Upper lobe of left lung (tissue), 6 donors: ENCODE results near the gene NES. TPM values are rescaled to one million over a fixed set of nuclear protein-coding genes. Genes with fewer than 3 reads are reported as not detected.
"Not testable (repeated sequence)": the region's sequence is repeated elsewhere in the genome, so short reads cannot be mapped to it uniquely, and the experiment has no call there.

ENCODE experiments used
- ATAC-seq, 2 donors: fragments of 200-7000 bp; cut with Tn5 transposase; one replicate each; pipeline ENCODE4 v1.9.1; 2022; ENCODE audit warnings: mild to moderate bottlenecking in 2 of 2, moderate library complexity in 2 of 2; ENCODE audit not compliant: low FRiP score in 2 of 2
- DNase-seq, 2 donors: peaks; one replicate each; pipeline ENCODE4 v3.0.0-alpha.2; 2019 to 2020
- H3K27ac ChIP-seq, 4 donors: fragments of 200-600 bp; sonication (generic); one replicate each; pipeline ENCODE4 v1.5.1; 2016 to 2019
- H3K27me3 ChIP-seq, 4 donors: fragments of 200-600 bp; sonication (generic); one replicate each; pipeline ENCODE4 v1.5.1; 2017 to 2019
- H3K36me3 ChIP-seq, 4 donors: fragments of 200-600 bp; sonication (generic); one replicate each; pipeline ENCODE4 v1.5.1; 2016 to 2019
- H3K4me1 ChIP-seq, 4 donors: fragments of 200-600 bp; sonication (generic); one replicate each; pipeline ENCODE4 v1.5.1; 2018 to 2019
- H3K4me3 ChIP-seq, 4 donors: fragments of 200-600 bp; sonication (generic); one replicate each; pipeline ENCODE4 v1.5.1; 2017 to 2019; ENCODE audit warnings: mild to moderate bottlenecking in 2 of 4, moderate library complexity in 1 of 4
- H3K9me3 ChIP-seq, 4 donors: fragments of 200-600 bp; sonication (generic); one replicate each; pipeline ENCODE4 v1.5.1; 2018 to 2019
- EP300 ChIP-seq, 4 donors: sonication (generic); formaldehyde crosslinking; IDR thresholded peaks; one replicate each; pipeline ENCODE4 v1.5.1; 2017; ENCODE audit warnings: antibody characterized with exemption in 4 of 4, control low read depth in 2 of 4
- POLR2A ChIP-seq, 4 donors: fragments of 450-650 bp; IDR thresholded peaks; one replicate each; pipeline ENCODE4 v1.5.1; 2016 to 2017; ENCODE audit warnings: antibody characterized with exemption in 4 of 4, mild to moderate bottlenecking in 2 of 4
- POLR2AphosphoS5 ChIP-seq, 2 donors: sonication (generic); formaldehyde crosslinking; IDR thresholded peaks; one replicate each; pipeline ENCODE4 v1.5.1; 2017; ENCODE audit warnings: antibody characterized with exemption in 2 of 2
- WGBS, 2 donors: methylation state at CpG; one replicate each; pipeline ENCODE4 v1.1.5; 2017 to 2018; 5-methylcytosine and 5-hydroxymethylcytosine counted together
- total RNA-seq, 6 donors: library from RNA; depleted of rRNA in 4 of 6; stranded (reverse); fragments of >200 nt in 4 of 6; gene quantifications; one replicate each; pipeline versions ENCODE4 v1.1.0 to v1.2.1, GENCODE V29; 2016 to 2021
- TF ChIP-seq, protein P1 (sequence below), 6 experiments: fragments of 450-650 bp in 4 of 6; fragments of 200-600 bp in 2 of 6; sonication (generic) in 2 of 6; IDR thresholded peaks; one replicate each; pipeline ENCODE4 v1.5.1; 2016 to 2019; ENCODE audit warnings: antibody characterized with exemption in 6 of 6
- donor health status: DM: no; HTN: no; CAD: no; lungs with moderate emphysema.
- donor health status: DM: no; HTN: yes; CAD: no; lungs with severe emphysema.

NES gene
- total RNA-seq, 6 donors from 2014 or later = 25.9 to 93.5 (median 34.3) TPM

DNA sequence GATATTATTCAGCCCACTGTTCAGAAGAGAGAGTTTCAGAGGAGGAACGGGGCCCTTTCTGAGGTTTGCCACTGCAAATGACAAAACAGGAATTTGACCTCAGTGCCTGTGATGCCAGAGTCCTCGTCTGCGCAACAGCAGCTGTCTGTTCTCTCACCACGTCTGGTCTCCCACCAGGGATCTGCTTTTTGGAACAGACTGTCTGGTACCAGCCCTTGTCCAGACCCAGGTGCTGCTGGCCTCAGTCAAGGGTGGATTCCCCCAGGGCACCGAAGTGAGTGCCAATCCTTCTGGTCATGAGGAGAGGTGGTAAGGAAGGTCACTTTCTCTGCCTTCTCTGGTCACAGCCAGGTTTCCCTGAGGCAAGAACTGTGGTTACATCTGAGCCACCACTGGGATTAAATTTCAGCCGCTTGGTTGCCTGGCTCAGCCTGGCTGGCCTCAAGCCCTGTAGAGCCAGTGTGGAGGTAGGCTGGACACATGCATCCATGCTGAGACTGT lies 37.6 kb downstream of the NES start:
- peaks cover 9 to 14% (median 11%) of the 10 kb centered on the region in 4 donors for H3K4me1 ChIP-seq
- no peak overlapping the region for H3K4me3 ChIP-seq
- H3K36me3 ChIP-seq = no peaks in the 10 kb centered on the region
- H3K27me3 ChIP-seq = peaks cover 3 to 28% (median 20%) of the 10 kb centered on the region in 4 donors
- TF ChIP-seq EP300 (IDR thresholded peaks at IDR 0.05) (no peak), POLR2AphosphoS5 (IDR thresholded peaks at IDR 0.05) (no peak), POLR2A (IDR thresholded peaks at IDR 0.05) (no peak)
- TF ChIP-seq, protein P1, sequence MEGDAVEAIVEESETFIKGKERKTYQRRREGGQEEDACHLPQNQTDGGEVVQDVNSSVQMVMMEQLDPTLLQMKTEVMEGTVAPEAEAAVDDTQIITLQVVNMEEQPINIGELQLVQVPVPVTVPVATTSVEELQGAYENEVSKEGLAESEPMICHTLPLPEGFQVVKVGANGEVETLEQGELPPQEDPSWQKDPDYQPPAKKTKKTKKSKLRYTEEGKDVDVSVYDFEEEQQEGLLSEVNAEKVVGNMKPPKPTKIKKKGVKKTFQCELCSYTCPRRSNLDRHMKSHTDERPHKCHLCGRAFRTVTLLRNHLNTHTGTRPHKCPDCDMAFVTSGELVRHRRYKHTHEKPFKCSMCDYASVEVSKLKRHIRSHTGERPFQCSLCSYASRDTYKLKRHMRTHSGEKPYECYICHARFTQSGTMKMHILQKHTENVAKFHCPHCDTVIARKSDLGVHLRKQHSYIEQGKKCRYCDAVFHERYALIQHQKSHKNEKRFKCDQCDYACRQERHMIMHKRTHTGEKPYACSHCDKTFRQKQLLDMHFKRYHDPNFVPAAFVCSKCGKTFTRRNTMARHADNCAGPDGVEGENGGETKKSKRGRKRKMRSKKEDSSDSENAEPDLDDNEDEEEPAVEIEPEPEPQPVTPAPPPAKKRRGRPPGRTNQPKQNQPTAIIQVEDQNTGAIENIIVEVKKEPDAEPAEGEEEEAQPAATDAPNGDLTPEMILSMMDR (IDR thresholded peaks at IDR 0.05) = no peak
- WGBS, 2 donors = 47 to 55% methylated on average over 6 of the region's 6 CpGs
- H3K27ac ChIP-seq = no peak overlapping the region
- no peaks in the 10 kb centered on the region for H3K9me3 ChIP-seq
- no peak for ATAC-seq
- no peak for DNase-seq

DNA sequence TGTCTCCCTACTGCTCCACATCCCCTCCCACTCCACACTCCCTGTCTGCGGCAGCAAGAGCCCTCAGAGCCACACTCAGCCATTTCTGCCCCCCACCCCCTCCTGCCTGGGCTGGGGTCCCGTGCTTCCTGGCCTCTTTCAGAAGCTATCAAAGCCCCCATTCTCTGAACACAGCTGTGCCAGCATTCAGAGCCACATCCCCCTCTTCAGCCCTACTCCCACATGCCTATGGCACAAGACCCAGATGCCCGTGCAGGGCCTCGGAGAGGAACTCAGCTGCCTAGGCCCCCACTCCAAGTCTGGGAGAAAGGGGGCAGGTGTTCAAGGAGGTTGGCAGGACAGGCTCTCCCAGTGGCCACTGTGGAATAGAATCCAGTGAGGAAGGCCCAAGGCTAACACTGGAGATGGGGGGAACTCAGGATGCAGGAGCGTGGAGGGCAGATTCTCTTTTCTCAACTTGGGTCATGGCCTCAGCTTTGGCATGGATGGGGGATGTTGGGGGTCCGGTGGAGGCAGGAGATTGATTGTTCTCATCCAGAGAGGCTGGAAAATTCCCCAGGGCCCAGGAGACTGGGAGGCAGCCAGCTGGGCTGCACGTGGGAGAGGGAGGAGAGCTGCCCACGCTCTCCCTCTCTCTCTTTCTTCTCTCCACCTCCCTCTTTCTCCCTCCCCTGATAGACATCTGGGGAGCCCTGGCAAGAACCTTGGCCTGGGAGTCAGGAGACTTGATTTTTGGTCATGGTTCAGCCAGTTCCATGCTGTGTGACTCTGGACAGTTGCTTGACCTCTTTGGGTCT lies 38.8 kb downstream of the NES start:
- Histone ChIP-seq H3K27ac (no peak overlapping the region), H3K4me1 (peaks cover 9 to 14% (median 11%) of the 10 kb centered on the region in 4 donors), H3K4me3 (no peak overlapping the region), H3K36me3 (no peaks in the 10 kb centered on the region), H3K27me3 (peaks cover 3 to 28% (median 20%) of the 10 kb centered on the region in 4 donors), H3K9me3 (no peaks in the 10 kb centered on the region)
- ATAC-seq = no peak
- no peak for DNase-seq
- no peak for TF ChIP-seq POLR2A (IDR thresholded peaks at IDR 0.05)
- no peak for TF ChIP-seq POLR2AphosphoS5 (IDR thresholded peaks at IDR 0.05)
- TF ChIP-seq EP300 (IDR thresholded peaks at IDR 0.05) = no peak
- TF ChIP-seq, protein P1 (IDR thresholded peaks at IDR 0.05) = no peak
- 50 to 54% methylated on average over 8 of the region's 8 CpGs for WGBS, 2 donors

DNA sequence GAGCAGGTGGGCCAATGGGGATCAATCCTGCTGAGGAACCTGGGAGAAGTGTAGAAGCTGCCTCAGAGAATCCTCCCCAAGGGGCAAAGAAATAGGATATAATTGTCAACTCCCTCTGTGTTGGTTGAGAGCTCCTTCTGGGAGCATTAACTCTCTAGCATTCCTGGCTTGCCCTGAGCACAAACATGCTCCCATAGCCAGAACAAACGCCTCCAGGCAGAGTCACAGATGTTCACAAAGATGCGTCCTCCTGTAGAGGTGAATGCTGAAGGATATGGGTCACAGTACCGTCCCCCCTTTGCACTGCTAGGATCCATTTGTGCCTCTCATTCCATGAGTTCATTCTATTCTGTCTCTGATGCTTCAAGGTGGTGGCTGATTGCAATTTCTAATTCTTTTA lies 44.9 kb downstream of the NES start:
- H3K4me1 ChIP-seq = no peaks in the 10 kb centered on the region
- H3K36me3 ChIP-seq = no peaks in the 10 kb centered on the region
- no peaks in the 10 kb centered on the region for H3K9me3 ChIP-seq
- WGBS, 2 donors = 52 to 62% methylated on average over 3 of the region's 3 CpGs
- ATAC-seq (no peak), DNase-seq (no peak)
- H3K4me3 ChIP-seq = no peak overlapping the region
- peaks cover 0 to 3% (median under 1%) of the 10 kb centered on the region in 4 donors for H3K27me3 ChIP-seq
- TF ChIP-seq, protein P1 (IDR thresholded peaks at IDR 0.05) = no peak
- no peak overlapping the region for H3K27ac ChIP-seq

DNA sequence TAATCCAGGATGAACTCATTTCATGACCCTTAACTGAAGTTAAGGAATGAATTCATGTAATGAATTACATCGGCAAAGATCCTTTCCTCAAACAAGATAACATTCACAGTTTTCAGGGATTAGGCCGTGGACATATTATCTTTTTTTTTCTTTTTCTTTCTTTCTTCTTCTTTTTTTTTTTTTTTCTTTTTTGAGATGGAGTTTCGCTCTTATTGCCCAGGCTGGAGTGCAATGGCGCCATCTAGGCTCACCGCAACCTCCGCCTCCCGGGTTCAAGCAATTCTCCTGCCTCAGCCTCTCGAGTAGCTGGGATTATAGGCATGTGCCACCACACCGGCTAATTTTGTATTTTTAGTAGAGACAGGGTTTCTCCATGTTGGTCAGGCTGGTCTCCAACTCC lies 46.1 kb downstream of the NES start:
- H3K4me3 ChIP-seq, H3K27ac ChIP-seq, DNase-seq, H3K4me1 ChIP-seq, H3K36me3 ChIP-seq, ATAC-seq, H3K9me3 ChIP-seq: not testable (repeated sequence)
- WGBS, 2 donors = 57 to 71% methylated on average over 9 of the region's 9 CpGs
- peaks cover 0 to 12% (median 1%) of the 10 kb centered on the region in 4 donors for H3K27me3 ChIP-seq

DNA sequence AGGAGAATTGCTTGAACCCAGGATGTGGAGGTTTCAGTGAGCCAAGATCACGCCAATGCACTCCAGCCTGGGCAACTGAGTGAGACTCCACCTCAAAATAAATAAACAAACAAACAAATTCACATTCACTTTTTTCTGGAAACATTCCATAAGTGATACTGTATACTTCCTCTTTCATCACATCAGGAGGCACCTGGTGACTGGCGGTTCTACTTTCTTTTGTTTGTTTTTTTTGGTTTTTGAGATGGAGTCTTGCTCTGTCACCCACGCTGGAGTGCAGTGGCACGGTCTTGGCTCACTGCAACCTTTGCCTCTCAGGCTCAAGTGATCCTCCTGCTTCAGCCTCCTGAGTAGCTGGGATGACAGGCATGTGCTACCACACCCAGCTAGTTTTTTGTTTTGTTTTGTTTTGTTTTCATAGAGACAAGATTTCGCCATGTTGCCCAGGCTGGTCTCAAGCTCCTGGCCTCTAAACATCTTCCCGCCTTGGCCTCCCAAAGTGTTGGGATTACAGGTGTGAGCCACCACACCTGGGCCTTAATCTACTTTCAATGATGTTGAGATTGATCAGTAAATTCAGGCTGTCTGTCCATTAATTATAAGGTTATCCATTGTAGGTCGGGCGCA lies 47.3 kb downstream of the NES start:
- 67 to 70% methylated on average over 8 of the region's 8 CpGs for WGBS, 2 donors

More for the DNA sequence above, 47.3 kb downstream of the NES start:
- H3K4me3 ChIP-seq = no peak overlapping the region
- peaks cover 8 to 12% (median 10%) of the 10 kb centered on the region in 4 donors for H3K4me1 ChIP-seq
- DNase-seq = no peak
- no peaks in the 10 kb centered on the region for H3K9me3 ChIP-seq
- H3K27ac ChIP-seq = no peak overlapping the region
- peaks cover 2 to 23% (median 10%) of the 10 kb centered on the region in 4 donors for H3K27me3 ChIP-seq
- ATAC-seq = no peak
- no peak for TF ChIP-seq EP300 (IDR thresholded peaks at IDR 0.05)
- H3K36me3 ChIP-seq = no peaks in the 10 kb centered on the region
